B cell (primary cell): ENCODE results near the gene TCF7L1. TPM values are rescaled to one million over a fixed set of nuclear protein-coding genes. Genes with fewer than 3 reads are reported as not detected.

Experiments used
- ATAC-seq: fragments of 200-7000 bp; cut with Tn5 transposase; one replicate; pipeline ENCODE4 v1.10.0; 2021; ENCODE audit warnings: low read depth, mild to moderate bottlenecking, moderate number of reproducible peaks, moderate library complexity
- CTCF ChIA-PET: fragments of 350-600 bp; sonication (Branson Sonifier 250); formaldehyde crosslinking; loops from one replicate; lab custom pipeline; 2021; ENCODE audit warnings: antibody characterized with exemption, inconsistent platforms; lab: Charles Lee
- POLR2A ChIA-PET: fragments of 350-600 bp; sonication (Branson Sonifier 250); formaldehyde crosslinking; loops from one replicate; lab custom pipeline; 2021; ENCODE audit warnings: antibody characterized with exemption; lab: Charles Lee
- DNase-seq: peaks from one replicate; pipeline ENCODE4 v3.0.0; 2013
- H2AFZ ChIP-seq: 2 replicates; pipeline ENCODE4 v1.6.1; 2012; ENCODE audit warnings: mild to moderate bottlenecking, low read depth, low read length; ENCODE audit not compliant: insufficient read depth, poor library complexity, severe bottlenecking
- H3K27ac ChIP-seq, 2 donors: 1 replicate in 1 of 2; 2 replicates in 1 of 2; pipeline ENCODE4 v1.5.1; 2012 to 2013; ENCODE audit warnings: low read length in 2 of 2, mild to moderate bottlenecking in 2 of 2, moderate library complexity in 1 of 2
- H3K27me3 ChIP-seq, 4 experiments: fragments of 200-600 bp in 1 of 4; sonication (generic) in 1 of 4; replicated peaks in 1 of 4; 1 replicate in 2 of 4; 2 replicates in 2 of 4; pipeline versions ENCODE4 v1.6.1 to v1.7.0; 2013 to 2016; ENCODE audit warnings: low read length in 3 of 4, mild to moderate bottlenecking in 2 of 4, mixed read lengths in 1 of 4, moderate library complexity in 1 of 4; ENCODE audit not compliant: insufficient read depth in 4 of 4, control insufficient read depth in 3 of 4; ENCODE audit errors: control extremely low read depth in 1 of 4
- H3K36me3 ChIP-seq, 2 experiments: replicated peaks in 1 of 2; 1 replicate in 1 of 2; 2 replicates in 1 of 2; pipeline versions ENCODE4 v1.6.1 to v1.7.1; 2013; ENCODE audit warnings: low read length in 1 of 2; ENCODE audit not compliant: insufficient read depth in 2 of 2, control insufficient read depth in 1 of 2; ENCODE audit errors: control extremely low read depth in 1 of 2, extremely low read depth in 1 of 2
- H3K4me1 ChIP-seq, 2 donors: fragments of 200-600 bp in 1 of 2; sonication (generic) in 1 of 2; 1 replicate in 1 of 2; 2 replicates in 1 of 2; pipeline versions ENCODE4 v1.5.1 to v1.6.1; 2013 to 2017; ENCODE audit warnings: low read length in 2 of 2; ENCODE audit not compliant: control insufficient read depth in 2 of 2, insufficient read depth in 2 of 2
- H3K4me2 ChIP-seq: replicated peaks from 2 replicates; pipeline ENCODE3; 2012; ENCODE audit warnings: mild to moderate bottlenecking, low read depth, low read length; ENCODE audit not compliant: poor library complexity, severe bottlenecking
- H3K4me3 ChIP-seq, 5 experiments: fragments of 200-600 bp in 1 of 5; sonication (generic) in 1 of 5; 1 replicate in 3 of 5; 2 replicates in 2 of 5; pipeline versions ENCODE4 v1.5.1 to v1.7.0; 2011 to 2016; ENCODE audit warnings: low read length in 4 of 5, mild to moderate bottlenecking in 4 of 5, low read depth in 2 of 5, control low read depth in 1 of 5, moderate library complexity in 1 of 5; ENCODE audit not compliant: insufficient read depth in 1 of 5; ENCODE audit errors: control extremely low read depth in 1 of 5, extremely low read depth in 1 of 5
- H3K79me2 ChIP-seq: fragments of 200-600 bp; sonication (generic); one replicate; pipeline ENCODE4 v1.6.0; 2016; ENCODE audit warnings: low read length; ENCODE audit not compliant: control insufficient read depth, insufficient read depth
- H3K9ac ChIP-seq: fragments of 200-600 bp; sonication (generic); 2 replicates; pipeline ENCODE4 v1.6.1; 2017; ENCODE audit warnings: mild to moderate bottlenecking, low read length, moderate library complexity
- H3K9me3 ChIP-seq, 3 donors: one replicate each; pipeline versions ENCODE4 v1.6.1 to v1.7.1; 2013; ENCODE audit warnings: low read length in 2 of 3; ENCODE audit not compliant: control insufficient read depth in 2 of 3, insufficient read depth in 1 of 3; ENCODE audit errors: control extremely low read depth in 1 of 3
- H4K20me1 ChIP-seq: 2 replicates; pipeline ENCODE4 v1.6.0; 2012; ENCODE audit warnings: mild to moderate bottlenecking, low read length; ENCODE audit not compliant: insufficient read depth, control insufficient read depth, poor library complexity, severe bottlenecking
- H3K27ac Mint-ChIP-seq: one replicate; pipeline ENCODE4 v1.8.0; 2021; ENCODE audit warnings: mixed read lengths
- H3K27me3 Mint-ChIP-seq: one replicate; pipeline ENCODE4 v1.8.0; 2021; ENCODE audit warnings: mixed read lengths
- H3K4me1 Mint-ChIP-seq: one replicate; pipeline ENCODE4 v1.8.0; 2021; ENCODE audit warnings: mixed read lengths
- H3K4me3 Mint-ChIP-seq: one replicate; pipeline ENCODE4 v1.8.0; 2021; ENCODE audit warnings: mixed read lengths
- H3K9me3 Mint-ChIP-seq: one replicate; pipeline ENCODE4 v1.8.0; 2022; ENCODE audit warnings: mixed read lengths; ENCODE audit not compliant: insufficient read depth
- CTCF ChIP-seq: fragments of 200-600 bp; IDR thresholded peaks from one replicate; pipeline ENCODE4 v1.8.0; 2022; ENCODE audit warnings: antibody characterized with exemption, mild to moderate bottlenecking
- EZH2 ChIP-seq: IDR thresholded peaks from 2 replicates; pipeline ENCODE4 v1.6.1; 2012; ENCODE audit warnings: borderline replicate concordance, low read depth, mild to moderate bottlenecking, moderate library complexity, low read length; ENCODE audit not compliant: insufficient read depth, poor library complexity, severe bottlenecking
- WGBS: methylation state at CpG from one replicate; pipeline ENCODE4 v1.1.5; 2013; ENCODE audit warnings: missing lambda C conversion rate; ENCODE audit not compliant: insufficient coverage; 5-methylcytosine and 5-hydroxymethylcytosine counted together
- intact Hi-C: fragments of 100-400 bp; cut with micrococcal nuclease; formaldehyde crosslinking; loops from one replicate; pipeline ENCODE4 v1.10.0; 2022
- polyA plus RNA-seq: library from polyadenylated mRNA; depleted of rRNA; stranded (reverse); fragments of >200 nt; gene quantifications from 2 replicates; pipeline ENCODE4 v1.2.3, GENCODE V29; 2012
- total RNA-seq, 2 donors: library from RNA; stranded (reverse); fragments of 120-200 nt in 1 of 2; gene quantifications; 1 replicate in 1 of 2; 2 replicates in 1 of 2; pipeline versions ENCODE4 v1.2.3 to v1.2.4, GENCODE V29; 2013 to 2022

The TCF7L1 gene
- total and polyA plus RNA-seq, 2 donors (not counting 1 experiment from before 2014, with no cell fraction given) = 0.67 to 0.81 TPM

GRCh38 chr2:85327160-85327821 is 194.1 kb downstream of the TCF7L1 start:
- POLR2A ChIA-PET = interaction anchor here (0.5 to 3.4 kb wide), 22 partner anchors 8 to 868 kb away, joined by 3 to 34 read pairs (median 6); partner anchors contain the start of genes ELMOD3, GGCX, IMMT and MAT2A
- H3K9ac ChIP-seq = peak overlapping the region; percentile 90
- Mint-ChIP-seq H3K27me3 (no peaks in the 10 kb centered on the region), H3K9me3 (no peaks in the 10 kb centered on the region), H3K27ac (peak overlapping the region; percentile 100), H3K4me3 (peak overlapping the region; percentile 100), H3K4me1 (peaks cover 66% of the 10 kb centered on the region)
- CTCF ChIA-PET = interaction anchor here (0.8 to 1.6 kb wide), 6 partner anchors 27 to 225 kb away, joined by 3 to 8 read pairs (median 3); partner anchors contain the start of genes ELMOD3, MAT2A and SH2D6
- WGBS = 6% methylated on average over 37 of the region's 41 CpGs
- peak overlapping the region; percentile 83 to 99 for H3K27ac ChIP-seq
- intact Hi-C loops = loop anchor here (2.0 to 5.0 kb wide), 3 partner anchors 65 to 226 kb away; partner anchors contain the start of gene CAPG
- H3K4me3 ChIP-seq = peak overlapping the region; percentile 44 to 96 (median 86)
- H3K9me3 ChIP-seq = no peaks in the 10 kb centered on the region
- peaks cover 0 to 48% of the 10 kb centered on the region in 2 experiments for H3K36me3 ChIP-seq
- DNase-seq (peak; percentile 67), ATAC-seq (peak; percentile 18)
- H3K4me1 ChIP-seq = peaks cover 37 to 48% of the 10 kb centered on the region in 2 donors
- no peaks in the 10 kb centered on the region for H3K27me3 ChIP-seq
- TF ChIP-seq CTCF = no peak
- no peak for TF ChIP-seq EZH2
- H4K20me1 ChIP-seq = peaks cover 48% of the 10 kb centered on the region
- peaks cover 63% of the 10 kb centered on the region for H3K79me2 ChIP-seq
- H3K4me2 ChIP-seq = peak overlapping the region; percentile 84
- H2AFZ ChIP-seq = peak overlapping the region; percentile 86
